Measurements from ENCODE around the gene LMO7.

LMO7 gene

DNA sequence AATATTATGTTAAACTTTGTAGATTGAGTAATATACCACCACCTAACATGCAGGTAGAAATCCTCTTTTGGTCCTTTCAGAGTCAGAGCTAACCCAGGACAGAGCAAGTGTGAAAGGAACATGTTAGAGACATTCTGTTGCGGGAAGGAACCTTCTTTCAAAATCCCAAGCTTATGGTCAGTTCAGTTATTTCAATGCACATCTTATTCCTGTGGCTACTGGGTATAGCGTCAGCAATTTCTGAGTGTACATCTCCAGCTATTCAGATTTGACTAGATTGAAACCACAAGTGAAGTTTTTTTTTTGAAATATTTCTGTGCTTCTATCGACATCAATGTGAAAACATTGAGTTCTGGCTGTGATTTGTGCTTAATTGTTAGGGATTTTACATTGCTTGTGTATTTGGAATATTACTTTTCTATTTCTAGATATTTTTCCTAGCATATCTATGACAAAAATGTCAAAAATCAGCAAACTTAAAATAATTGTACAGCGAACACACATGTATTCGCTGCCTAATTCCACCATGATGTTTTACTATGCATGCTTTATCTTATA, 165.3 kb downstream of the LMO7 start:
- DNase-seq (ENCODE audit: low read depth): no peak
- H3K4me3 ChIP-seq (replicated peaks; ENCODE audit: low read depth, low read length): no peak overlapping the region
- TF ChIP-seq, protein P1, sequence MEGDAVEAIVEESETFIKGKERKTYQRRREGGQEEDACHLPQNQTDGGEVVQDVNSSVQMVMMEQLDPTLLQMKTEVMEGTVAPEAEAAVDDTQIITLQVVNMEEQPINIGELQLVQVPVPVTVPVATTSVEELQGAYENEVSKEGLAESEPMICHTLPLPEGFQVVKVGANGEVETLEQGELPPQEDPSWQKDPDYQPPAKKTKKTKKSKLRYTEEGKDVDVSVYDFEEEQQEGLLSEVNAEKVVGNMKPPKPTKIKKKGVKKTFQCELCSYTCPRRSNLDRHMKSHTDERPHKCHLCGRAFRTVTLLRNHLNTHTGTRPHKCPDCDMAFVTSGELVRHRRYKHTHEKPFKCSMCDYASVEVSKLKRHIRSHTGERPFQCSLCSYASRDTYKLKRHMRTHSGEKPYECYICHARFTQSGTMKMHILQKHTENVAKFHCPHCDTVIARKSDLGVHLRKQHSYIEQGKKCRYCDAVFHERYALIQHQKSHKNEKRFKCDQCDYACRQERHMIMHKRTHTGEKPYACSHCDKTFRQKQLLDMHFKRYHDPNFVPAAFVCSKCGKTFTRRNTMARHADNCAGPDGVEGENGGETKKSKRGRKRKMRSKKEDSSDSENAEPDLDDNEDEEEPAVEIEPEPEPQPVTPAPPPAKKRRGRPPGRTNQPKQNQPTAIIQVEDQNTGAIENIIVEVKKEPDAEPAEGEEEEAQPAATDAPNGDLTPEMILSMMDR (IDR thresholded peaks at IDR 0.05; ENCODE audit: low read length, missing control alignments): no peak

DNA sequence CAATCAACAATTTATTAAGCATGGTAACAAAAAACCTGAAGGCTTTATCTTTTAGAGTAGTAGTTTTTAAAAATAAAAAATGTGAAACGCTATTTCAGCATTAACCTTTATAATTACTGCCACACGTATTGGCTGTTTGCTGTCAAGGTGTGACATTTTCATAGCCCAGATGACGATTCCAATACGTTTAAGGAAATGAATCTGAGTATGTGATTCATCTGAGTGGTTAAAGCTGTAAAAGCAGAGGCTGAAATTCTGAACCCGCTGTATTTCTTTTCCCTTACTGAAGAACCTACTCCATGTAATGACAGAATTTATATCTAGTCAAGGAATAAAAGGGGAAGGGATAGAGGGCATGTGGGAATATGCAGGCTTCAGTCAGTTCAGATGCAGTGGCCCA, 166.0 kb downstream of the LMO7 start:
- no peak for DNase-seq (ENCODE audit: low read depth)
- TF ChIP-seq, protein P1 (IDR thresholded peaks at IDR 0.05; ENCODE audit: low read length, missing control alignments): no peak
- no peak overlapping the region for H3K4me3 ChIP-seq (replicated peaks; ENCODE audit: low read depth, low read length)

DNA sequence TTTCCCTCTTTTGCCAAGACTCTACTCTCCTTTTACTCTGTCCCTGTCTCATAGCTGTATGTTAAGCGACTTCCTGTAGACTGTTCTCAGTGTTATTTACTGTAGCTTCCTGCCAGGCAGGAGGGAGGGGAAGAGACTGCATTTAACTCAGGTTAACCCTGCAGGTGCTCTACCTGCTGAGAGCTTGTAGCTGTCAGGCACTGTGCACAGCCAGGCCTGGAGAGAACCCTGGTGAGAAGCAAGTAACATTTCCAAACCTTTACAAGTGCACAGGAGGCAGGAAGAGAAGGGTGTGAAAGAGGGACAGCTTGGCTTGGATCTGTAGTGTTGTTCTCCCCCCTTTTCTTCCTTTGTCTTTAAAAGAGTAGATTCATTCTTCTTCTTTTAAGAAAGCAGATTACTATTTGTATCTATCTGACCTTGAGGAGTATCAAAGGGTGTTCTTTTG, 167.1 kb downstream of the LMO7 start:
- DNase-seq (ENCODE audit: low read depth): no peak
- no peak overlapping the region for H3K4me3 ChIP-seq (replicated peaks; ENCODE audit: low read depth, low read length)
- TF ChIP-seq, protein P1 (IDR thresholded peaks at IDR 0.05; ENCODE audit: low read length, missing control alignments): no peak

DNA sequence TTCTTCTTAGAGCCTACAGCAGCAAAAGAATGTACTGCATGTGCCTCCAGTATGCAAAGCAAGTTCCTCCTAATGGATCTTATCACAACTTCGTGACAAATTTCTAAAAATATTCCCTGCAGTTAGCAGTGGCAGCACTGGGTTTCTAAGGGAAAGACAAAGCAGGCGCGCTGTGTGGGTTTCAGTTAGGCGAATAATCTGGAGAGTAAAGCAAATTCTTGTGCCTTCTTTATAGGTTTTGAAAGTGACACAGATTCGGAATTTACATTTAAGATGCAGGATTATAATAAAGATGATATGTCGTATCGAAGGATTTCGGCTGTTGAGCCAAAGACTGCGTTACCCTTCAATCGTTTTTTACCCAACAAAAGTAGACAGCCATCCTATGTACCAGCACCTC, 167.9 kb downstream of the LMO7 start:
- no peak for DNase-seq (ENCODE audit: low read depth)
- H3K4me3 ChIP-seq (replicated peaks; ENCODE audit: low read depth, low read length): no peak overlapping the region
- TF ChIP-seq, protein P1 (IDR thresholded peaks at IDR 0.05; ENCODE audit: low read length, missing control alignments): no peak

DNA sequence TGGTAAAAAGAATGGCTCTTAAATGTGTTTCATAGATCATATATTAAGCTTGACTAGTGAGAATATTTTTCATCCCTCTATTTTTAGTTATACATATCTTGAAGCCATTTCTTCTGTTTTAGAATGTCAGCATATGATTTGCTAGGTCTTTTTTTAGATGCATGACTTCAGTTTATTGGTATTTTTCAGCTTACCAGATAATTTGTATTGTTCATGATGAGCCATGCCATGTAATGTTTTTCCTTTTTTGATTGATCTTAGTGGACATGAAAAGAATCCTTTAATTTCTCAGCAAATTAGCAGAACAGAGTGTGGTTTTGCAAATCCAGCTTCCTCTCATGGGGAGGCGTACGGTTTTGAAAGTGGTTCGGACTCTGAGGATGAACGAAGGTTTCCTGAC, 168.5 kb downstream of the LMO7 start:
- no peak for DNase-seq (ENCODE audit: low read depth)
- TF ChIP-seq, protein P1 (IDR thresholded peaks at IDR 0.05; ENCODE audit: low read length, missing control alignments): no peak
- no peak overlapping the region for H3K4me3 ChIP-seq (replicated peaks; ENCODE audit: low read depth, low read length)

DNA sequence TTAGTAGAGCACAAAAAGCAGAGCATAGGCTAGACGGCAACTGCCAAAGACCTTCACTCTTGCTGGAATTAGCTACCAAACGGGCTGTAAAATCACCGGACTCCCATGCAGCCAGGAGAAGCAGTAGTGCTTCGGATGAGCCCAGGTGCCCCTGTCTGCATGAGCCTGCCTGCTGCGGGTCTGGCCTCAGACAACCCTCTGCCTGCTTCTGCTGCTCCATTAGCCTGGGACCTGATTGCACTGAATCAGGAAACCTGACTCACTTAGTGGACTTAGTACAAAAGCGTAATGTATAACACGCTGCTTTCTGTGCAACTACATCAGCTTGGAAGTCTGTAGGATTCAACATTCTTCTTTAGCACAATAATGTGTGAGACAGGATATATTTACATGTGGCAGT, 170.0 kb downstream of the LMO7 start:
- H3K4me3 ChIP-seq (replicated peaks; ENCODE audit: low read depth, low read length): no peak overlapping the region
- TF ChIP-seq, protein P1 (IDR thresholded peaks at IDR 0.05; ENCODE audit: low read length, missing control alignments): no peak
- DNase-seq (ENCODE audit: low read depth): no peak

DNA sequence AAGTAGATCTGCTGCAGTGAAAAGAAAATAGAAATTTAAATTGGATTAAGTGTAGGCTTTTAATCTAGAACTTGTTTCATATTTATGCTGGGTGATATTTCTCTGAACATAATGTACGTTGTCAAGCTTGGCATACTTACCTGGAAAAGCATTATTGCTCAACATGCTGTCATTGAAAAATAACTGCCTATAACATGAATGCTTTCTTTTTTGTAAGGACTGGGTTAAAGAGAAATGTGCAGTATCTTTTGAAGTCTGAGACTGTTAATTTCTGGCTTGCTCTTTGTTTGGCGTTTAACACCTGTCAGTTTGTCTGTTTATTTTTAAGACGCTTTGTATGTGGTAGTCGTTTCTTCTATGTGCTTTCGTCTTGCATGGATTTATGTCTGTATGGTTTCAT, 175.2 kb downstream of the LMO7 start:
- no peak overlapping the region for H3K4me3 ChIP-seq (replicated peaks; ENCODE audit: low read depth, low read length)
- DNase-seq (ENCODE audit: low read depth): no peak
- TF ChIP-seq, protein P1 (IDR thresholded peaks at IDR 0.05; ENCODE audit: low read length, missing control alignments): no peak
